NCI-H510A (cell line): Measurements from ENCODE around the gene HLA-DRB5.
"Not testable (repeated sequence)": the region's sequence is repeated elsewhere in the genome, so short reads cannot be mapped to it uniquely, and the experiment has no call there.

Source experiments
- DNase-seq: peaks from one replicate; lab custom pipeline; 2025; lab: John Stamatoyannopoulos, UW

The HLA-DRB5 gene

GRCh38 chr6:32501016-32501415, 29.1 kb downstream of the HLA-DRB5 start:
- DNase-seq: no peak

- DNase-seq: no peak
Measured at GRCh38 chr6:32492351-32492750, 37.7 kb downstream of the HLA-DRB5 start.

GRCh38 chr6:32491700-32492099, 38.4 kb downstream of the HLA-DRB5 start:
- DNase-seq: no peak

DNA sequence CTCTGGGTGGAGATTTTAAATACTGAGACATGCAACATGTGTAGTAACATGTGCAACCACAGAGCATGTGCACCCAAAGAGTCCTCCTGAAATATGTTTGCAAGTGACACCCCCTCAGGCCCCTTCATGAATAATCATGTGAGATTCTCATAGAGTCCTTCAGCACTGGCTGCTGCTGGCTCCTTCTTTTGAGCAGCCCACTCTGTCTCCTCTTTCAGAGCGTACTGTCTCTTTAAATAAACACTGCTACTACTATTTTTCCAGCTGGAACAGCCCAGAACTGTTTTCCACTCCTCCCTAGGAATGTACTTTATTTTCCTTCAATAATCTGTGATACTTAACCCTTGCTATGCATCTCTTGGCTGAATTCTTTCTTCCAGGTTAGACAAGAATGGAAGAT, 42.0 kb downstream of the HLA-DRB5 start:
- no peak for DNase-seq

DNA sequence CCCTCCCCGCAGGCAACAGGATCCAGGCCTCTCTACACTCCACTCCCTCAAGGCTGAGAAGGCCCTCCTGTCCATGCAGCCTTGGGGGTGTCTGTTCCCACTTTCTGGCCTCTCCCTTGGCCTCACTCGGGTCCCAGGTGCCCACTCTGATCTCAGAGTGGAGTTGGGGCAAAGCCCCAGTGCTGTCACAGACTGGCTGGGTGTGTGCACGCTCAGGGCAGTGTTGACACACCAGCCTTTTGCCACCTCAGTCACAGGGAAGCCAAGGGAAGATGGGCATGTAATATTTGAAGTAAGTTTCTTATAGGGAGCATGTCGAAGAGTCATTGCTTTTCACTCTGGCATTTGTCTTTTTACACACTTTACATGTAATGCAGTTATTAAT, 45.5 kb downstream of the HLA-DRB5 start:
- no peak for DNase-seq

- no peak for DNase-seq
Measured at GRCh38 chr6:32483968-32484613, 46.0 kb downstream of the HLA-DRB5 start.

- DNase-seq: no peak
Measured at GRCh38 chr6:32475392-32476206, 54.5 kb downstream of the HLA-DRB5 start.

- DNase-seq: not testable (repeated sequence)
Measured at GRCh38 chr6:32473376-32474348, 56.4 kb downstream of the HLA-DRB5 start.

- no peak for DNase-seq
Measured at GRCh38 chr6:32472781-32473375, 57.2 kb downstream of the HLA-DRB5 start.

- not testable (repeated sequence) for DNase-seq
Measured at GRCh38 chr6:32467743-32468503, 62.2 kb downstream of the HLA-DRB5 start.
